Measurements from ENCODE around the gene NLK.

DNA sequence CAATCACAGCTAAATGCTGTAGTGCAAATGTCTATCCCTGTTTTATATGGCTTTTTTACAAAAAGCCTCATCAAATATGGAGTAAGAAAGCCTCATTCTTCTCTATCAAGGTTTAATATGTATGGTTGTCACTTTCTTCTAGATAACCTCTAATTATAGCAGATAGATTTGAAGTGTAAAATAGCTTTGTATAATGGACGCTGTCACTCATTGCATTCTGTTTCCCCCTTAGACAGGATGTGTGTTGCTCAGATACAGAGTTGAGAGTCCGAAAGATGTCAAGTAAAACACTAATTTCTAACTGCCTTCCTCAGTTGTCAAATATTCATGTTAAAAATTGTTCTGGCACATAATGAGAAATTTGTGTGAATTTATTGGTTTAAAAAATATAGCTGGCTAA is 88.0 kb downstream of the NLK start:
- TF ChIP-seq, protein P1, sequence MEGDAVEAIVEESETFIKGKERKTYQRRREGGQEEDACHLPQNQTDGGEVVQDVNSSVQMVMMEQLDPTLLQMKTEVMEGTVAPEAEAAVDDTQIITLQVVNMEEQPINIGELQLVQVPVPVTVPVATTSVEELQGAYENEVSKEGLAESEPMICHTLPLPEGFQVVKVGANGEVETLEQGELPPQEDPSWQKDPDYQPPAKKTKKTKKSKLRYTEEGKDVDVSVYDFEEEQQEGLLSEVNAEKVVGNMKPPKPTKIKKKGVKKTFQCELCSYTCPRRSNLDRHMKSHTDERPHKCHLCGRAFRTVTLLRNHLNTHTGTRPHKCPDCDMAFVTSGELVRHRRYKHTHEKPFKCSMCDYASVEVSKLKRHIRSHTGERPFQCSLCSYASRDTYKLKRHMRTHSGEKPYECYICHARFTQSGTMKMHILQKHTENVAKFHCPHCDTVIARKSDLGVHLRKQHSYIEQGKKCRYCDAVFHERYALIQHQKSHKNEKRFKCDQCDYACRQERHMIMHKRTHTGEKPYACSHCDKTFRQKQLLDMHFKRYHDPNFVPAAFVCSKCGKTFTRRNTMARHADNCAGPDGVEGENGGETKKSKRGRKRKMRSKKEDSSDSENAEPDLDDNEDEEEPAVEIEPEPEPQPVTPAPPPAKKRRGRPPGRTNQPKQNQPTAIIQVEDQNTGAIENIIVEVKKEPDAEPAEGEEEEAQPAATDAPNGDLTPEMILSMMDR (IDR thresholded peaks at IDR 0.05), result no peak
- no peak for TF ChIP-seq POLR2A (IDR thresholded peaks at IDR 0.05)
